Astrocyte (in vitro differentiated cells and primary cell): ENCODE data around the gene MEAF6.
"Not testable (repeated sequence)": the region's sequence is repeated elsewhere in the genome, so short reads cannot be mapped to it uniquely, and the experiment has no call there.

ENCODE experiments used
- CTCF ChIP-seq: IDR thresholded peaks from 2 replicates; pipeline ENCODE4 v1.5.1; 2011; ENCODE audit warnings: low read depth, mild to moderate bottlenecking, inconsistent platforms, low read length, moderate library complexity; ENCODE audit not compliant: insufficient read depth
- EZH2 ChIP-seq: IDR thresholded peaks from 2 replicates; pipeline ENCODE4 v1.6.1; 2012; ENCODE audit warnings: mild to moderate bottlenecking, low read length, inconsistent platforms; ENCODE audit not compliant: insufficient read depth

DNA sequence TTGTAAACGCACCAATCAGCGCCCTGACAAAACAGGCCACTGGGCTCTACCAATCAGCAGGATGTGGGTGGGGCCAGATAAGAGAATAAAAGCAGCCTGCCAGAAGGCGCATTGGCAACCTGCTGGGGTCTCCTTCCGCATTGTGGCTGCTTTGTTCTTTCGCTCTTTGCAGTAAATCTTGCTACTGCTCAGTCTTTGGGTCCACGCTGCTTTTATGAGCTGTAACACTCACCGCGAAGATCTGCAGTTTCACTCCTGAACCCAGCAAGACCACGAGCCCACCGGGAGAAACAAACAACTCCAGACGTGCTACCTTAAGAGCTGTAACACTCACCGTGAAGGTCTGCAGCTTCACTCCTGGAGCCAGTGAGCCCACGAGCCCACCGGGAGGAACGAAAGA lies 4.4 kb upstream of the MEAF6 start:
- not testable (repeated sequence) for TF ChIP-seq CTCF, EZH2
